Fibroblast of pulmonary artery (primary cell): ENCODE measurements around the gene KIAA1586.
"Not testable (repeated sequence)": the region's sequence is repeated elsewhere in the genome, so short reads cannot be mapped to it uniquely, and the experiment has no call there.

Experiments used
- DNase-seq: peaks from one replicate; pipeline ENCODE4 v3.0.0-alpha.2; 2010; ENCODE audit warnings: low read depth
- H3K4me3 ChIP-seq: replicated peaks from 2 replicates; pipeline ENCODE4 v1.5.1; 2011; ENCODE audit warnings: low read depth, mild to moderate bottlenecking, control low read depth, low read length, moderate library complexity
- TF ChIP-seq, protein P1 (sequence below): IDR thresholded peaks from 2 replicates; pipeline ENCODE4 v1.5.1; 2011; ENCODE audit warnings: mild to moderate bottlenecking, control low read depth, low read length, inconsistent platforms; ENCODE audit errors: missing control alignments

KIAA1586 gene, protein sequence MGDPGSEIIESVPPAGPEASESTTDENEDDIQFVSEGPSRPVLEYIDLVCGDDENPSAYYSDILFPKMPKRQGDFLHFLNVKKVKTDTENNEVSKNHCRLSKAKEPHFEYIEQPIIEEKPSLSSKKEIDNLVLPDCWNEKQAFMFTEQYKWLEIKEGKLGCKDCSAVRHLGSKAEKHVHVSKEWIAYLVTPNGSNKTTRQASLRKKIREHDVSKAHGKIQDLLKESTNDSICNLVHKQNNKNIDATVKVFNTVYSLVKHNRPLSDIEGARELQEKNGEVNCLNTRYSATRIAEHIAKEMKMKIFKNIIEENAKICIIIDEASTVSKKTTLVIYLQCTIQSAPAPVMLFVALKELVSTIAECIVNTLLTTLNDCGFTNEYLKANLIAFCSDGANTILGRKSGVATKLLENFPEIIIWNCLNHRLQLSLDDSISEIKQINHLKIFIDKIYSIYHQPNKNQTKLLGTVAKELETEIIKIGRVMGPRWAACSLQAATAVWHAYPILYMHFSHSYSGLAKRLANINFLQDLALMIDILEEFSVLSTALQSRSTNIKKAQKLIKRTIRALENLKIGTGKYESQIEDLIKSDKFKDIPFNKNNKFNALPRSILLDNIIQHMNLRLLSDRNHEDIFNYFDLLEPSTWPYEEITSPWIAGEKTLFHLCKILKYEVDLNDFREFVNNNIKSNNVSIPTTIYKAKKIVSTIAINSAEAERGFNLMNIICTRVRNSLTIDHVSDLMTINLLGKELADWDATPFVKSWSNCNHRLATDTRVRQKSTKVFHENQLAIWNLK

DNA sequence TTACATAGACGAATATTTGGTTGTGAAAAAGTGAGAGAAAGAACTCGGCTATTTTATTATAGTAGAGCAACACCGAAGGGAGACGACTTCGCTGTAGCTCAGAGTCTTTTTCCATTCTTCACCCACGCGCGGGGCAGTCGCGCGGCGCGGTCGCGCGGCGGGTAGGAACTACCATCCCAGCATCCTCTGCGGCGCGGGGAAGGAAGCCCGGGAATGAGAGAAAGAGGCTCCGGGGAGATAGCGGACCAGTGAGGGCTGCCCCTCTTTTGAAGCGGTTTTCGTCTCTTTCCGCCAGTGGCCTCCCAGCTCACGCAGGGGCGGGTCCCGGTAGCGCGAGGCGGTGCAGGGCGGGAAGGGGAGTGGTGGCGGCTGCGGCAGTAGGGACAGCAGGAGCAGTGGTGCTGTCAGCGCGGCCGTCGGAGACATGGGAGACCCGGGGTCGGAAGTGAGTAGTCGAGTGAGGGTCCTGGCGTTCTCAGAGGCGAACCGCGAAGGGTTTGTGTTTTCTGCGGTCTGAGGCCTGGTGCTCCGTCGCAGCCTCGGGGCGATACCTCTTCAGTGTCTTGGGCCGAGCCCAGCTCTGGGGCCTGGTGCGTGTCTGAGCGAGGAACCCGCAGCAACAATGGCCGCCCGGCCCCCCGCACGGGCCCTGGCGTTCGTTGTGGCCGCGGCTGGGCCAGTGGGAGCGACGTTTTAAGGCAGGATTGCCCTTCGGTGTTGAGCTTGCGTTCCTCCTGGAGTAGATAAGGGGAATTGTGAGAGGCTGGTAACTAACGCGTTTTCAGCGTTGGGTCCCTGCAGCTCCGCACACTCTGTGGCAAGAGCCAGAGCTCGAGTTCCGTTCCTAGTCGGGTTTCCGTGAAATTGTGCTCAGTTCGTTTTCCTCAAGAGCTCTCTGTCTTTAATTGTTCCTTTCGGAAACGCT lies at the start of gene KIAA1586:
KIAA1586 (plus strand) TSS at position 362 of the 925 bp plus-strand sequence; CDS start at position 425, 63 bp downstream.
- peak; percentile 87 for DNase-seq
- peak within 1 kb of the TSS; percentile 59 for H3K4me3 ChIP-seq

DNA sequence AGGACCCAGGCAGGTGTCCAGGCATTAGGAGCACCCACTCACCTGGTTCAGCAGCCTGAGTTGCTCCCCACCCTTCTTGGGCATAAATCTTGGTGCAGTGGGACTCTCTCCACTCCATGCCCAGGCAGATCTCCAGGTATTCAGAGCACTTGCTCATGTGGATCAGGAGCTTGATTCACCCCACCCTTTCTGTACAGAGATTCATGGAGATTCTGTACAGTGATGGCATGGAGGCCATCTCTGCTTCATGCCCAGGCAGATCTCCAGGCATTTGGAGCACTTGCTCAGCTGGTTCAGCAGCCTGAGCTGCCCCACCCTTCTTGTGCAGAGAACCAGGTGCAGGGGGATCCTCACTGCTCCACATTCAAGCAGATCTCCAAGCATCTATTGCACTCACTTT lies 47.4 kb upstream of the KIAA1586 start:
- H3K4me3 ChIP-seq = no peak overlapping the region
- DNase-seq = no peak
- TF ChIP-seq, protein P1, sequence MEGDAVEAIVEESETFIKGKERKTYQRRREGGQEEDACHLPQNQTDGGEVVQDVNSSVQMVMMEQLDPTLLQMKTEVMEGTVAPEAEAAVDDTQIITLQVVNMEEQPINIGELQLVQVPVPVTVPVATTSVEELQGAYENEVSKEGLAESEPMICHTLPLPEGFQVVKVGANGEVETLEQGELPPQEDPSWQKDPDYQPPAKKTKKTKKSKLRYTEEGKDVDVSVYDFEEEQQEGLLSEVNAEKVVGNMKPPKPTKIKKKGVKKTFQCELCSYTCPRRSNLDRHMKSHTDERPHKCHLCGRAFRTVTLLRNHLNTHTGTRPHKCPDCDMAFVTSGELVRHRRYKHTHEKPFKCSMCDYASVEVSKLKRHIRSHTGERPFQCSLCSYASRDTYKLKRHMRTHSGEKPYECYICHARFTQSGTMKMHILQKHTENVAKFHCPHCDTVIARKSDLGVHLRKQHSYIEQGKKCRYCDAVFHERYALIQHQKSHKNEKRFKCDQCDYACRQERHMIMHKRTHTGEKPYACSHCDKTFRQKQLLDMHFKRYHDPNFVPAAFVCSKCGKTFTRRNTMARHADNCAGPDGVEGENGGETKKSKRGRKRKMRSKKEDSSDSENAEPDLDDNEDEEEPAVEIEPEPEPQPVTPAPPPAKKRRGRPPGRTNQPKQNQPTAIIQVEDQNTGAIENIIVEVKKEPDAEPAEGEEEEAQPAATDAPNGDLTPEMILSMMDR = no peak

DNA sequence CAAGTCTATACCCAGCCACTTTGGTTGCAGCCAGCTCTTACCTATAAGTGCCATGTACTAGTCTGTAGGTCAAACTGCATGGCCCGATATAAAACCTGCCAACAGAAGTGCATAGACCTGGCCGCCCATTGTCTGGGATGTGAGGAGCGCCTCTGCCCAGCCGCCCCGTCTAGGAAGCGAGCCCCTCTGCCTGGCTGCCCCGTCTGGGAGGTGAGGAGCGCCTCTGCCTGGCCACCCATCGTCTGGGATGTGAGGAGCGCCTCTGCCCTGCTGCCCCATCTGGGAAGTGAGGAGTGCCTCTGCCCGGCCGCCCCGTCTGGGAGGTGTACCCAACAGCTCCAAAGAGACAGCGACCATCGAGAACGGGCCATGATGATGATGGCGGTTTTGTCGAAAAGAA lies 46.7 kb upstream of the KIAA1586 start:
- not testable (repeated sequence) for H3K4me3 ChIP-seq, DNase-seq

DNA sequence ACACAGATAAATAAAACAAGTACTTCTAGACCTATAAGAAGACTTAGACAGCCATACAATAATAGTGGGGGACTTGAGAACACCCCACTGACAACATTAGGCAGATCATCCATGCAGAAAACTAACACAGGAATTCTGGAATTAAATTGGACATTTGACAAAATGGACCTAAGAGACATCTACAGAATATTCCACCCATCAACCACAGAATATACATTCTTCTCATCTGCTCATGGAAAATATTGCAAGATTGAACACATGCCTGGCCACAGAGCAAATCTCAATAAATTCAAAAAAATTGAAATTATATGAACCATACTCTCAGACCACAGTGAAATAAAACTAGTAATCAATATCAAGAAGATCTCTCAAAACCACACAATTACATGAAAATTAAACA lies 44.3 kb upstream of the KIAA1586 start:
- H3K4me3 ChIP-seq = no peak overlapping the region
- TF ChIP-seq, protein P1 = no peak
- no peak for DNase-seq

DNA sequence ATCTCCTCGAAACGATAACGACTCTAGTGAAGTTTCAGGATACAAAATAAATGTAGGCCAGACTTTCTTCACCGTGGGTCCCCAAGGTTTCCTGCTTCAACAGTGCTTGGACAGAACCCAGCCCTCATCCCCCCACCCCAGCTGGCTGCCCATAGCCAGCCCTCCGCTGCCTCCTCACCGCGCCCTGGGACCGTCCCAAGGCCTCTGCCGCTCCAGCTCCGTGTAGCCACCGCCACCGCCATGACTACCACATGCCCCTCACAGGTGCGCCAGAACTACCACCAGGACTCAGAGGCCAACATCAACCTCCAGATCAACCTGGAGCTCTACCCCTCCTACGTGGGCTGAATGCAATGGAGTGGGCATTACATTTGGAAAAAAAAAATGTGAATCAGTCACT lies 42.2 kb upstream of the KIAA1586 start:
- DNase-seq = no peak
- TF ChIP-seq, protein P1 = no peak
- H3K4me3 ChIP-seq = no peak overlapping the region

DNA sequence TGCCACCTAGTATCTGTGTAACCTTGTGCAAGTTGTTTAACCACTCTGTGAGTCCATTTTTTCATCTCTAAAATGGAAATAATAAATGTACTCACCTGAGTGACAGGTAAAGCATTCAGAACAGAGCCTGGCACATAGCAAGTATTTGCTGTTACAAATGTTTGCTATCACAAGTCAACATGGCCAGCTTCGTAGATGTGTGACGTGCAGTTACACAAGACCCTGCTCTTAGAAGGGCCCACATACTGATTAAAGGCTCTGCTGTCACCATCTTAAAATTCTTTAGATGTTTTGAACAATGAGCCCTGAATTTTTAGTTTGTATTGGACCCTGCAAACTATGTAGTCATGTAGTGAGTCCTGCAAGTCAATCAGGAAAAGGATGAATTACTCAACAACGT lies 40.4 kb upstream of the KIAA1586 start:
- H3K4me3 ChIP-seq = no peak overlapping the region
- no peak for DNase-seq
- TF ChIP-seq, protein P1 = no peak

DNA sequence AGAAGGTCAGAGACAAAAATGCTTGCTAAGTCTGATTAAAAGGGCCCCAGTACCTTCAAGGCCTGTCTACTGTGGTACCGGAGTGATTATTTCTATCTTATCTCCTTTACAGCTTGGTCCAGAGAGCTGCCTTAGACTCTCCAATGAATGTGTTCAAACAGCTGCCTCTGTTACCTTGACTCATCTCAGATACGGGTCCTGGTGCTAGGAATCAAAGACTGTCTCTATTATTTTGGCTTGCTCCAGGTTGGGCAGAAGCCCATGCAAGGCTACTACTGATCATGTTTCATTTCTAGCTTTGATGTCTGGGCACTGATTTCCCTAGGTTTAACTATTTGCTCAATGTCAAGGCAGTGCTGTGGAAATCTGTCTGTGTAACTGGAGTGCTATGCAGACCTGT lies 38.4 kb upstream of the KIAA1586 start:
- DNase-seq, H3K4me3 ChIP-seq: not testable (repeated sequence)

DNA sequence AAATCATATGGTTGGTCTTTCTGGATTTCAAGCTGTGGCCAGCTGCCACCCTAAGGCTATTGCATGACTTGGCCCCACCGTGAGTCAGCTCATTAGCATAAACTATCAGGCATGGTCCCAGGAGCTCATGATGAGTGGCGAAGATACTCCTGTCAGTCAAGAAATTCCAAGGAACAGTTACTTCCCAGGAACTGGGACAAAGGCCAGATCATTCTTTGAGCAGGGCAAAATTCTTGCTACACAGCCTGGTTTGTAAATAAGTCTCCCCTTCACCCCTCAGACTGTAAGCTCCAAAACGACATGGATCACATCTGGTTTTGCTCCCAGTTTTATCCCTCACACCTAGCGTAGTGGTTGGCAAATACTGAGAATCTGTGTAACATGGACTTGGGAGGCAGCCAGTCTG lies 33.0 kb upstream of the KIAA1586 start:
- TF ChIP-seq, protein P1 = no peak
- no peak overlapping the region for H3K4me3 ChIP-seq
- peak; percentile 70 for DNase-seq
